ENCODE data around the gene SLX1B.
"Not testable (repeated sequence)": the region's sequence is repeated elsewhere in the genome, so short reads cannot be mapped to it uniquely, and the experiment has no call there.

The SLX1B gene

GRCh38 chr16:29454269-29454668 lies at the start of gene SLX1B, which contains the start of gene BOLA2:
Gene SLX1B, plus strand, starts transcription at chr16:29454533.
Gene BOLA2, minus strand, starts transcription at chr16:29454351. Its CDS starts 98 bp downstream, at chr16:29454253.
- not testable (repeated sequence) for DNase-seq

GRCh38 chr16:29405249-29405648 lies 49.1 kb upstream of the SLX1B start:
- DNase-seq: not testable (repeated sequence)

- DNase-seq: not testable (repeated sequence)
Observed at GRCh38 chr16:29423587-29423986, 30.7 kb upstream of the SLX1B start.

- DNase-seq: not testable (repeated sequence)
Observed at GRCh38 chr16:29425390-29425789, 28.9 kb upstream of the SLX1B start.

DNA sequence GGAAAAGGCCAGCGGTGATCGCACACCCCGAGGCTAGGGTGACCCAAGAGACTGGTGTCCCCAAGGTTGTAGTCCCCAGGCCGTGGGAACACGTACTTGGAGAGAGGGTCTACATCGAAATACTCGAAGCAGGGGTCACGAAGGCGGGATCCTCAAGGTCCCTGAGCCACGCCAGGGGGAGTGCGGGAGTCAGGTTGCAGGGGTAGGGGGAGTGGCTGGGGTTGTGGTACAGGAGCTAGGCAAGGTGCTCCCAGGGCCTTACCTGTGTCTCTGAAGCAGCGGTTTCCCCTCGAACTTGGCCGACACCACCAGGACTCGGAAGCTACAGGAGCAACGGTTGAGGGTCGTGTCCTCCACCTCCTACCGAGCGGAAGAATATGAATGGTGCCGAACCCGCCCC lies 579 bp upstream of the SLX1B start:
- not testable (repeated sequence) for DNase-seq

- DNase-seq: not testable (repeated sequence)
Observed at GRCh38 chr16:29454828-29455227, 495 bp downstream of the SLX1B start.

GRCh38 chr16:29457660-29458059 lies 3.3 kb downstream of the SLX1B start:
- not testable (repeated sequence) for DNase-seq

DNA sequence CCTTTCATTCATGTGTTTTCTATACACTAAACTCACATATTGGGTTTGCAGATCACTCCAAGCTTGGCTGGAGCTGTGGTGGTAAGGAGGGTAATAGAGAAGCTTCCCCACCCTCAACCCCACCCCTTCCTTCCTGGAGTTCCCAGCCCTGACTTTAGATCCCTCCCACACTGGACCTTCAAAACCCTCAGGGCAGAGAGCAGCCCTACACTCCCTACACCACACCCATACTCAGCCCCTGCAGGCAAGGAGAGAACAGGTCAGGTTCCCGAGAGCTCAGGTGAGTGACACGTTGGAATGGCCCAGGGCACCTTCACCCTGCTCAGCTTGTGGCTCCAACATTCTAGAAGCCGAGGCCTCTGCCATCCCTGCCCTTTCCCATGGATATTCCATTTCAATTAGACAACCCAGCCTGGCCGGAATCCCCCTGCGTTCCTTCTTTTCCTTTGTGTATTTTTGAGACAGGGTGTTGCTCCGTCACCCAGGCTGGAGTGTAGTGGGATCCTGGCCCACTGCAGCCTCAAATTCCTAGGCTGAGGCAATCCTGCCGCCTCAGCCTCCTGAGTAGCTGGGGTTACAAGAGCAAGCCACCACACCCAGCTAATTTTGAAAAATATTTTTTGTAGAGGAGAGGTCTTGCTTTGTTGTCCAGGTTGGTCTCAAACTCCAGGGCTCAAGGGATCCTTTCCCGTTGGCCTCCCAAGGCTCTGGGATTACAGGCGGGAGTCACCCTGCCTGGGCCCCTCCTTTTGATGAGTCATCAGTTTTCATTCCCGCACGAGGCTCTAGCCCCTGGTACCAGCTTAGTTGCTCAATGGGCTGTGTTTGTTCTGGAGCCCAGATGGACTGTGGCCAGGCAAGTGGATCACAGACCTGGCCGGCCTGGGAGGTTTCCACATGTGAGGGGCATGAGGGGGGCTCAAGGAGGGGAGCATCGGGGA lies 5.6 kb downstream of the SLX1B start, which contains the start of gene SULT1A4:
SULT1A4 (plus strand) TSS at position 208 of the 941 bp plus-strand sequence. CDS start 1,473 bp downstream, outside the sequence.
- not testable (repeated sequence) for DNase-seq

- not testable (repeated sequence) for DNase-seq
Observed at GRCh38 chr16:29460647-29461030, 6.3 kb downstream of the SLX1B start.

DNA sequence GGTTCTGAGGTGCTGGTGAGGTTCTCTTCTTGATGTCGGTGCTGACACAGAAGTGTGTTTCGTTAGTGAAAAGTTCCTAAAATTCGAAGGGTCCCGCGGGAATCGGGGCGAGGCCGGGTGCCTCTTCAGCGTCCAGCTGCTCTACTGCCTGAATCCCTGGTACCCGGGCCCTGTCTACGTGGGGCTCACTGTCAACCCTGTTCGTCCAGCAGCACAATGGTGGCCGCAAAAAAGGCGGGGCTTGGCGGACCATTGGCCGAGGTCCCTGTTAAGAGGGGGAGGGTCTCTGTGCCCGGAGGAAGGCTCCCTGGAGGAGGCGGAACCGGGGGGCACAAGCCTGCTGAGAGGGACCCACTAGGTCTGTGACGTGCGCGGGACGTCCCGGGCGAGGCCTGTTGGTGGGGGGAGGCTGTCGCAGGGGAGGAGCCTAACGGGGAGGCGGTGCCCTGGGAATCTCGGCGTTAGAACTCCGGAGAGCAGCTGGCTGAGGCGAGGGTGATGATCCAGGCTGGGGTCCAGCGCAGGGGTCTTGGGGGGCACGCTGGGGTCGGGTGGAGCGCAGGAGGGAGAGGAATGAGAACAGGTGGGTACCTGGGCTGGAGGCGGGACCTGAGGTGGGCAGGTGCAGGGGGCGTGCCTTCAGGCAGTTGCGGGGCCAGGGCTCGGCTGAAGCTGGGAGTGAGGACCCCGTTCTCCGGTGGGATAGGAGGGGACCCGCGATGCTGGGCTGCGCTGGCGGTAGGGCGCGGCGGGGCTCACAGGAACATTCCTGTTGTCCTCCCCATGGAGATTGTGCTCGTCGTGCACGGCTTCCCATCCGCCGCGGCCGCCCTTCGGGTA lies 11.9 kb downstream of the SLX1B start:
- not testable (repeated sequence) for DNase-seq

DNA sequence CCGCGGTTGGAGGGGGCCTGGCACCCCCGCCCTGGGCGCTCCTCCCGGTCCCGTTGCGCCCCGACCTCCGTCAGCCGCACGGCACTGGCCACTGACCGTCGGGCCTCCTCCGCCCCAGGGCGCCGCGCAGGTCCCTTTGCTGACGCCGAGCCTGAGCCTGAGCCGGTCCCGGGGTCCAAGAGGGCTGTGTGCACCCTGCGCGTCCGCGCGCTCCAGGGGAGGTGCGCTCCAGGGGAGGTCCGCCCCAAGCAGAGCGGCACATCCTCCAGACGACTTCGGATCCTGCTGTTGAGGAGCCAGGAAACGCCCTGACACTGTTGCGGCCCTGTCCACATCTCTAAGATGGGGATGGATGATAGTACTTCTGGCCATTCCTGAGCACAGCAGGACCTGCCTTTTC lies 12.6 kb downstream of the SLX1B start:
- not testable (repeated sequence) for DNase-seq

DNA sequence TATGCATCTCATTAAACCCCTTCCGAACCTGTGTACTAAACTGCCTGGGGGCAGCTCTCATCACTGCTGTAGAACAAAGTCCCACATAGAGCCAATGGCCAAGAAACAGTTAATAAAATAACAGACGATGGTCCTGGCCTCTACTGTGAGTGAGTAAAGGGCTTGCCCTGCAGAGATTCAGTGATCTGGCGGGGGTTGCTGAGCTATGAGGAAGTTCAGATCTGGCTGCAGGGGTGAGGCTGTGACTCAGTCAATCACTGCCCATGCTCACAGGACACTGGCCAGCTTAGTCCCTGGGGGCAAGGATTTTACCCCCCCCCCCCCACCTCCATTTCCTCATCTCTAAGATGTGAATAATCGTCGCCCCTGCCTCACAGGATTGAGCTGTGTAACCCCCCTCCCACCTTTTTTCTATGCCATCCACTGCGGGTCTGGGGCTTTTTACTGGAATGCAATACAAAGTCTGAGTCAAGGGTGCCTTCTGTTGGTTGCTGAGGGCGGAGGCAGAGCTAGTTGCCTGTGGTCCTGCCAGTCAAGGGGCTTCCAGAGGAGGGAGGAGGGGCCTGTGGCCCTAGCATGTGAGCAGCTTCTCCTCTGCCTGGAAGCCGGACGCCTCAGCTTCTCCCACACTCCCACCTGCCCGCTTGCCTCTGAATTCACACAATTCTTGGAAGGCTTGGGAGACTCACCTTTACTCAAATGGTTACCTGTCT lies 13.5 kb downstream of the SLX1B start:
- DNase-seq: not testable (repeated sequence)

GRCh38 chr16:29469660-29470059 lies 15.3 kb downstream of the SLX1B start:
- DNase-seq: not testable (repeated sequence)

GRCh38 chr16:29472065-29472464 lies 17.7 kb downstream of the SLX1B start:
- DNase-seq: not testable (repeated sequence)

DNA sequence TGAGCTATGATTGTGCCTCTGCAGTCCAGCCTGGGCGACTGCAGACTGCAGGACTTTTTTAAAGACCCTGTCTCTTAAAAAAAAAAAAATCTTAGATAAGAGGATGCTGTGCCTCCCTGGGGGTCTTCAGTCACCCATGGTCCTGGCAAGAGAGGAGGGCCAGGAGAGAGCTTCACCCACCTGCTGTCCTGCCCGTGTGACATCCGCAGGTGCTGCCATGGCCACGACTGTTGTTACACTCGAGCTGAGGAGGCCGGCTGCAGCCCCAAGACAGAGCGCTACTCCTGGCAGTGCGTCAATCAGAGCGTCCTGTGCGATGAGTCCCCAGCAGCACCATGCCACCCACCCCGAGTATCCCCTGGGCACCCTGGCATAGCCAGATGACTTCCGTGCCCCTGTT lies 27.9 kb downstream of the SLX1B start:
- not testable (repeated sequence) for DNase-seq

DNA sequence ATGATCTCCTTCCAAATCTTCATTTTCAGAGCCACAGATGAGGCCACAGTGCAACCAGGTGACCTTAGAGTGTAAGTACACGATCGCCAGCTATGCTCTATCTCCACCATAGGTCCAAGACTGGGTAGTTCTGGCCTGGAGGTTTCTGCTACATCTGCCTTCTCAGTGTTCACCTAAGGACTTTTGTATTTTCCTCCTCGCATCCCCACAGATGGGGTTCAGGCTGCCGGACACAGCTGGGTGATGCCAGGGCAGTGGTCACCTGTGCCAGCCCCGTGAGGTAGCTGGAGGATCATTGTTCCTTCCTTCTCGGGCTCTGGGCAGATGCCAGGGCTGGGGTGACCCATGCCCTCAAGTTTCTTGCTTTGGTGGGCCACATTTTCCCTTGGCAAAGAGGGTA lies 52.0 kb downstream of the SLX1B start, which contains the start of gene NPIPB12:
NPIPB12 (minus strand) TSS at position 101 of the 400 bp plus-strand sequence.
- not testable (repeated sequence) for DNase-seq
